ENCODE measurements around the gene TAS2R20. TPM values are rescaled to one million over a fixed set of nuclear protein-coding genes. Genes with fewer than 3 reads are reported as not detected.
A peak's percentile ranks its signal among the peaks of the same experiment; 100 is the strongest.

The TAS2R20 gene
- total RNA-seq, 1 donor = 5.4 TPM

DNA sequence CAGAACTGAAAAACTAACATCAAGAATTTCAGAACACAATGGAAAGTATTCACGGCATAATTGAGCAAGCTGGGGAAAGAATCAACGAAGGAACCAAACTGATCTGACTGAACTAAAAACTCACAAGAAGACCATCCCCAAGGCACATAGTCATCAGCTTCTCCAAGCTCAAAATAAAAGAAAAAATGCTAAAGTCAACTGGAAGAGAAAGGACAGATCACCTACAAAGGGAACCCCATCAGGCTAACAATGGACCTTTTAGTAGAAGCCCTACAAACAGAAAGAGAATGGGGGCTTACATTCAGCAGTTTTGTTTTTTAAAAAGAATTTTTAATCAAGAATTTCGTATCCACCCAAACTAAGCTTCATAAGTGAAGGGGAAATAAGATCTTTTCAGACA is 23.1 kb downstream of the TAS2R20 start:
- TF ChIP-seq, protein P1, sequence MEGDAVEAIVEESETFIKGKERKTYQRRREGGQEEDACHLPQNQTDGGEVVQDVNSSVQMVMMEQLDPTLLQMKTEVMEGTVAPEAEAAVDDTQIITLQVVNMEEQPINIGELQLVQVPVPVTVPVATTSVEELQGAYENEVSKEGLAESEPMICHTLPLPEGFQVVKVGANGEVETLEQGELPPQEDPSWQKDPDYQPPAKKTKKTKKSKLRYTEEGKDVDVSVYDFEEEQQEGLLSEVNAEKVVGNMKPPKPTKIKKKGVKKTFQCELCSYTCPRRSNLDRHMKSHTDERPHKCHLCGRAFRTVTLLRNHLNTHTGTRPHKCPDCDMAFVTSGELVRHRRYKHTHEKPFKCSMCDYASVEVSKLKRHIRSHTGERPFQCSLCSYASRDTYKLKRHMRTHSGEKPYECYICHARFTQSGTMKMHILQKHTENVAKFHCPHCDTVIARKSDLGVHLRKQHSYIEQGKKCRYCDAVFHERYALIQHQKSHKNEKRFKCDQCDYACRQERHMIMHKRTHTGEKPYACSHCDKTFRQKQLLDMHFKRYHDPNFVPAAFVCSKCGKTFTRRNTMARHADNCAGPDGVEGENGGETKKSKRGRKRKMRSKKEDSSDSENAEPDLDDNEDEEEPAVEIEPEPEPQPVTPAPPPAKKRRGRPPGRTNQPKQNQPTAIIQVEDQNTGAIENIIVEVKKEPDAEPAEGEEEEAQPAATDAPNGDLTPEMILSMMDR (IDR thresholded peaks at IDR 0.05; ENCODE audit: extremely low read depth, low read depth, low read length) = no peak
- no peak overlapping the region for H3K4me2 ChIP-seq (ENCODE audit: insufficient read depth, low read length)

DNA sequence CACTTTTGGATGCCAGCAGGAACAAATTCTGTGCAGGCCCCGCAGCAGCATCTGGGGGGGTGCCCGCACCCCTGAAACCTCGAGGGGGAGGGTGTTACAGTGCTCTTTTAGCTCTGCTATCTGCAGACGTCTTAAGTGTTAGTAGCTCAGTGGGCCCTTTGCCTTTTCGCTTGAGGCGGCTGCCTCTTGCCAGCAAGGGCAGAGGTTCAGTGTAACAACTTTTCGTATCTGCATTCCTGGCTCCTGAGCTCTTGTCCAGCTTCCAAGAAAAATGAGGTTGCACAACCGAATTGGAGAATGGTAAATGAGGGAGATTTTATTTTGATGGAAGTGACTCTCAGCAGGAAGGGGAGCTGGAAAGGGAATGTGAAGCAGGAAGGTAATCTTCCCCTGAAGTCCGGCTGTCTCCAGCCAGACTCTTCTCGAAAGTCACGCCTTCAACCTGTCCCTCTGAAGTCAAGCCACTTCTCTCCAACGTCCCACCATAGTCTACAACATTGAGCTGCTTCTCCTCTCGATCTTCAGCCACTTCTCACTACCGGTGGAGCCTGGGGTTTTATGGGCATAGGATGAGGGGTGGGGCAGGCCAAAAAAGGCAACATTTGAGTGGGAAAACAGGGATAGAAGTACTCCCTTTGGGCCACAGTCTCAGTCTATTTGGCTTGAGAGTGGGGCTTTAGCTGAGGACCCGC is 29.2 kb downstream of the TAS2R20 start:
- H3K9me3 ChIP-seq (ENCODE audit: low read depth, low read length) = no peaks in the 10 kb centered on the region
- H2AFZ ChIP-seq (ENCODE audit: low read length) = no peak overlapping the region
- no peak overlapping the region for H3K27ac ChIP-seq (ENCODE audit: low read depth, low read length)
- peak; percentile 62 for DNase-seq (ENCODE audit: insufficient read length, low spot score, missing footprints)
- TF ChIP-seq, protein P1 (IDR thresholded peaks at IDR 0.05; ENCODE audit: extremely low read depth, low read depth, low read length) = no peak
- H3K4me1 ChIP-seq (ENCODE audit: insufficient read depth, low read length) = peaks cover 2% of the 10 kb centered on the region
- no peaks in the 10 kb centered on the region for H3K27me3 ChIP-seq (ENCODE audit: insufficient read depth, low read length)
- no peak overlapping the region for H3K4me3 ChIP-seq (ENCODE audit: insufficient read depth, low read length)
- H3K4me2 ChIP-seq (ENCODE audit: insufficient read depth, low read length) = no peak overlapping the region
- no peaks in the 10 kb centered on the region for H3K79me2 ChIP-seq (ENCODE audit: insufficient read depth, low read length)
- no peaks in the 10 kb centered on the region for H3K36me3 ChIP-seq (ENCODE audit: insufficient read depth, low read length)
- H4K20me1 ChIP-seq (ENCODE audit: insufficient read depth, low read length) = no peaks in the 10 kb centered on the region

More for the DNA sequence above, 23.1 kb downstream of the TAS2R20 start:
- Histone ChIP-seq H2AFZ (ENCODE audit: low read length) (no peak overlapping the region), H3K4me1 (ENCODE audit: insufficient read depth, low read length) (no peaks in the 10 kb centered on the region), H3K27me3 (ENCODE audit: insufficient read depth, low read length) (no peaks in the 10 kb centered on the region), H3K36me3 (ENCODE audit: insufficient read depth, low read length) (no peaks in the 10 kb centered on the region), H3K27ac (ENCODE audit: low read depth, low read length) (no peak overlapping the region), H4K20me1 (ENCODE audit: insufficient read depth, low read length) (no peaks in the 10 kb centered on the region), H3K4me3 (ENCODE audit: insufficient read depth, low read length) (no peak overlapping the region), H3K79me2 (ENCODE audit: insufficient read depth, low read length) (peaks cover 7% of the 10 kb centered on the region), H3K9me3 (ENCODE audit: low read depth, low read length) (no peaks in the 10 kb centered on the region)
- no peak for DNase-seq (ENCODE audit: insufficient read length, low spot score, missing footprints)

DNA sequence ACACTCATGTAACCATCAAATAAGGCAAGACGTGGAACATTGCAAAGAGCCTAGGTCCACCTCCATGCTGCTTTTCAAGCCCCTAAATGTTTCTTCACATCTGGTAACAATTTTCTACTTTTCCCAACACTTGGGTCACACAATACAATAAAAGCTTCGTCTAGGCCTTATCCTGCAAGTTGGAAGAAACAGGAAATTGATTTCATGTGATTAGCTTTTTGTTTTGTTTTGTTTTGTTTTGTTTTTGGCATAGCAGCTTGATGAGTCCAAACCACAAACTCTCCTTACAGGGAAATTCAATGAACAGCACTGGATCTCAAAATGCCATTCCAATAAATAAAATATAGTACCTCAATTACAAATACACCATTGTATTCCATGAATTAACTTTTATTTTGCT is 30.7 kb downstream of the TAS2R20 start:
- no peak overlapping the region for H3K27ac ChIP-seq (ENCODE audit: low read depth, low read length)
- no peaks in the 10 kb centered on the region for H4K20me1 ChIP-seq (ENCODE audit: insufficient read depth, low read length)
- no peak overlapping the region for H3K4me2 ChIP-seq (ENCODE audit: insufficient read depth, low read length)
- no peaks in the 10 kb centered on the region for H3K79me2 ChIP-seq (ENCODE audit: insufficient read depth, low read length)
- TF ChIP-seq, protein P1 (IDR thresholded peaks at IDR 0.05; ENCODE audit: extremely low read depth, low read depth, low read length) = no peak
- H3K27me3 ChIP-seq (ENCODE audit: insufficient read depth, low read length) = no peaks in the 10 kb centered on the region
- peak; percentile 14 for DNase-seq (ENCODE audit: insufficient read length, low spot score, missing footprints)
- no peak overlapping the region for H3K4me3 ChIP-seq (ENCODE audit: insufficient read depth, low read length)
- H3K4me1 ChIP-seq (ENCODE audit: insufficient read depth, low read length) = peaks cover 2% of the 10 kb centered on the region
- no peak overlapping the region for H2AFZ ChIP-seq (ENCODE audit: low read length)
- H3K36me3 ChIP-seq (ENCODE audit: insufficient read depth, low read length) = no peaks in the 10 kb centered on the region
- H3K9me3 ChIP-seq (ENCODE audit: low read depth, low read length) = no peaks in the 10 kb centered on the region

DNA sequence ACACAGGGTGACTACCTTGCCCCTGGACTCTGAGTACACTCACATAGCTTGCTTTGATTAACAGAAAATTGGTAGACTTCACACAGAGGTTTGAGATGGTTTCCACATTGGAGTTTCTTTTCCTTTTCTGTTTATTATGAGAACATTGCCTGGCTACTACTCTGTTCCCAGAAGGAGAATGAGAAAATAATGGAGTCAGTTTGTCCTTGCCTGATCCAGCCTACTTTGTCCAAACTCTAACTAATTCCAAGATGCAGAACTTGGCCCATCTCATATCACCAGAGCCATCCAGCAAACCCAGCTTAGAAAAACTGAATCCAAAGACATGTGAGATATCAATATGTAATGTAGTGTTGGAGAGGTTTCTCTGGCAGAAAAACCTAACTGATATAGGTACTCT is 31.8 kb downstream of the TAS2R20 start:
- H2AFZ ChIP-seq (ENCODE audit: low read length) = no peak overlapping the region
- H3K4me2 ChIP-seq (ENCODE audit: insufficient read depth, low read length) = no peak overlapping the region
- H3K27me3 ChIP-seq (ENCODE audit: insufficient read depth, low read length) = no peaks in the 10 kb centered on the region
- H3K9me3 ChIP-seq (ENCODE audit: low read depth, low read length) = no peaks in the 10 kb centered on the region
- no peaks in the 10 kb centered on the region for H3K79me2 ChIP-seq (ENCODE audit: insufficient read depth, low read length)
- TF ChIP-seq, protein P1 (IDR thresholded peaks at IDR 0.05; ENCODE audit: extremely low read depth, low read depth, low read length) = no peak
- no peak overlapping the region for H3K4me3 ChIP-seq (ENCODE audit: insufficient read depth, low read length)
- H3K36me3 ChIP-seq (ENCODE audit: insufficient read depth, low read length) = no peaks in the 10 kb centered on the region
- H3K4me1 ChIP-seq (ENCODE audit: insufficient read depth, low read length) = peaks cover 2% of the 10 kb centered on the region
- DNase-seq (ENCODE audit: insufficient read length, low spot score, missing footprints) = no peak
- no peak overlapping the region for H3K27ac ChIP-seq (ENCODE audit: low read depth, low read length)
- H4K20me1 ChIP-seq (ENCODE audit: insufficient read depth, low read length) = no peaks in the 10 kb centered on the region
